Placental epithelial cell (primary cell): ENCODE results near the gene GAS2L1. TPM values are rescaled to one million over a fixed set of nuclear protein-coding genes. Genes with fewer than 3 reads are reported as not detected.

Source experiments
- small RNA-seq: library from RNA; depleted of rRNA; stranded (forward); fragments of <200 nt; gene quantifications from one replicate; pipeline ENCODE3, GENCODE V24; 2012
- total RNA-seq: library from RNA; depleted of rRNA; stranded (reverse); fragments of >200 nt; gene quantifications from 2 replicates; pipeline ENCODE4 v1.2.3, GENCODE V29; 2012

The GAS2L1 gene
- total RNA-seq = 16.1 and 17.5 TPM in 2 replicates

GRCh38 chr22:29306175-29306834 lies at the start of gene GAS2L1:
Gene GAS2L1, plus strand, starts transcription at chr22:29306650. Its CDS starts 1,456 bp downstream, at chr22:29308106.

GRCh38 chr22:29267858-29268510 lies 38.5 kb upstream of the GAS2L1 start, which contains the start of the genes EWSR1 and RHBDD3:
Gene EWSR1, plus strand, starts transcription at chr22:29268268. Its CDS starts 69 bp downstream, at chr22:29268337.
Gene RHBDD3, minus strand, starts transcription at chr22:29267981. Its CDS starts 2,355 bp downstream, at chr22:29265626.

GRCh38 chr22:29315286-29316140 lies 9.1 kb downstream of the GAS2L1 start, which contains the start of gene RASL10A:
Gene RASL10A, minus strand, starts transcription at chr22:29315697. Its CDS starts 451 bp downstream, at chr22:29315246.

Small RNA genes within 50 kb of the gene (small RNA-seq; reads per million reads assigned to genes)
- not detected for gene MIR3653

Other genes starting within 250 kb of the GAS2L1 start
- gene C22orf31, start 244.8 kb upstream of the GAS2L1 start, total RNA-seq = 0.39 TPM in 1 of 2 replicates, not detected in the other
- 18.9 and 24.3 TPM in 2 replicates for gene KREMEN1, start 233.6 kb upstream of the GAS2L1 start, total RNA-seq
- 0.54 and 3.5 TPM in 2 replicates for gene EMID1, start 100.8 kb upstream of the GAS2L1 start, total RNA-seq
- 27.7 and 27.9 TPM in 2 replicates for gene RHBDD3, start 38.7 kb upstream of the GAS2L1 start, total RNA-seq
- gene EWSR1, start 38.4 kb upstream of the GAS2L1 start, total RNA-seq = 133 and 241 TPM in 2 replicates
- gene RASL10A, start 9.0 kb downstream of the GAS2L1 start, total RNA-seq = under 0.01 TPM in 1 of 2 replicates, not detected in the other
- 53.8 and 103 TPM in 2 replicates for gene AP1B1, start 81.9 kb downstream of the GAS2L1 start, total RNA-seq
- gene RFPL1, start 131.9 kb downstream of the GAS2L1 start, total RNA-seq = not detected in 2 replicates
- gene NEFH, start 173.6 kb downstream of the GAS2L1 start, total RNA-seq = 0.39 and 0.43 TPM in 2 replicates
- 40.5 and 49.5 TPM in 2 replicates for gene THOC5, start 247.1 kb downstream of the GAS2L1 start, total RNA-seq